OCI-LY3 (cell line): ENCODE results near the gene FCER1G.

Experiments used
- EZH2phosphoT487 ChIP-seq: fragments of 200-600 bp; shearing (Covaris generic); IDR thresholded peaks from 2 replicates; pipeline ENCODE4 v1.6.1; 2018; ENCODE audit warnings: antibody characterized with exemption, mixed run types, low read depth
- TF ChIP-seq, protein P1 (sequence below): fragments of 200-600, 300-600 bp; sonication (generic); IDR thresholded peaks from 2 replicates; pipeline ENCODE4 v1.5.1; 2014; ENCODE audit warnings: antibody characterized with exemption, low read length, low read depth

GRCh38 chr1:161197560-161198193 lies 17.4 kb upstream of the FCER1G start:
- TF ChIP-seq, protein P1, sequence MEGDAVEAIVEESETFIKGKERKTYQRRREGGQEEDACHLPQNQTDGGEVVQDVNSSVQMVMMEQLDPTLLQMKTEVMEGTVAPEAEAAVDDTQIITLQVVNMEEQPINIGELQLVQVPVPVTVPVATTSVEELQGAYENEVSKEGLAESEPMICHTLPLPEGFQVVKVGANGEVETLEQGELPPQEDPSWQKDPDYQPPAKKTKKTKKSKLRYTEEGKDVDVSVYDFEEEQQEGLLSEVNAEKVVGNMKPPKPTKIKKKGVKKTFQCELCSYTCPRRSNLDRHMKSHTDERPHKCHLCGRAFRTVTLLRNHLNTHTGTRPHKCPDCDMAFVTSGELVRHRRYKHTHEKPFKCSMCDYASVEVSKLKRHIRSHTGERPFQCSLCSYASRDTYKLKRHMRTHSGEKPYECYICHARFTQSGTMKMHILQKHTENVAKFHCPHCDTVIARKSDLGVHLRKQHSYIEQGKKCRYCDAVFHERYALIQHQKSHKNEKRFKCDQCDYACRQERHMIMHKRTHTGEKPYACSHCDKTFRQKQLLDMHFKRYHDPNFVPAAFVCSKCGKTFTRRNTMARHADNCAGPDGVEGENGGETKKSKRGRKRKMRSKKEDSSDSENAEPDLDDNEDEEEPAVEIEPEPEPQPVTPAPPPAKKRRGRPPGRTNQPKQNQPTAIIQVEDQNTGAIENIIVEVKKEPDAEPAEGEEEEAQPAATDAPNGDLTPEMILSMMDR = no peak
- TF ChIP-seq EZH2phosphoT487 = no peak
